ENCODE data around the gene CC2D2A.

The CC2D2A gene

GRCh38 chr4:15521442-15522039 lies 51.9 kb downstream of the CC2D2A start:
- DNase-seq = no peak

GRCh38 chr4:15525080-15525479 lies 55.4 kb downstream of the CC2D2A start:
- DNase-seq = no peak

GRCh38 chr4:15526924-15527592 lies 57.4 kb downstream of the CC2D2A start:
- DNase-seq = no peak

GRCh38 chr4:15531792-15532191 lies 62.1 kb downstream of the CC2D2A start:
- no peak for DNase-seq

- no peak for DNase-seq
These were observed 64.1 kb downstream of the CC2D2A start for GRCh38 chr4:15533817-15534216.

- no peak for DNase-seq
These were observed 65.9 kb downstream of the CC2D2A start for GRCh38 chr4:15535599-15535998.

- no peak for DNase-seq
These were observed 67.1 kb downstream of the CC2D2A start for GRCh38 chr4:15536552-15537499.

- no peak for DNase-seq
These were observed 72.3 kb downstream of the CC2D2A start for GRCh38 chr4:15541941-15542340.

GRCh38 chr4:15542760-15543159 lies 73.1 kb downstream of the CC2D2A start:
- DNase-seq = no peak

- DNase-seq = no peak
These were observed 74.0 kb downstream of the CC2D2A start for GRCh38 chr4:15543537-15544247.

GRCh38 chr4:15544248-15544729 lies 74.6 kb downstream of the CC2D2A start:
- DNase-seq = no peak

- DNase-seq = no peak
These were observed 75.7 kb downstream of the CC2D2A start for GRCh38 chr4:15545371-15545770.

GRCh38 chr4:15547392-15547791 lies 77.7 kb downstream of the CC2D2A start:
- no peak for DNase-seq

GRCh38 chr4:15550491-15550890 lies 80.8 kb downstream of the CC2D2A start:
- no peak for DNase-seq

GRCh38 chr4:15551740-15552446 lies 82.2 kb downstream of the CC2D2A start:
- DNase-seq = no peak

GRCh38 chr4:15552557-15553362 lies 83.1 kb downstream of the CC2D2A start:
- no peak for DNase-seq

- DNase-seq = no peak
These were observed 86.9 kb downstream of the CC2D2A start for GRCh38 chr4:15556511-15557092.

- DNase-seq = no peak
These were observed 88.3 kb downstream of the CC2D2A start for GRCh38 chr4:15557786-15558550.

GRCh38 chr4:15558561-15558960 lies 88.9 kb downstream of the CC2D2A start:
- no peak for DNase-seq

GRCh38 chr4:15562114-15562513 lies 92.4 kb downstream of the CC2D2A start:
- no peak for DNase-seq

Measured in NCI-H2029 treated with DMSO at 0.1 percent for 48 hours (cell line).